PC-9 (cell line): Measurements from ENCODE around the gene NUP50.

ENCODE experiments used
- CTCF ChIP-seq: fragments of 200-600 bp; sonication (generic); conservative IDR thresholded peaks from 2 replicates; pipeline ENCODE4 v1.6.1; 2017; ENCODE audit warnings: mixed run types, antibody characterized with exemption, mild to moderate bottlenecking, moderate library complexity
- EZH2 ChIP-seq: fragments of 200-600 bp; sonication (generic); IDR thresholded peaks from 2 replicates; pipeline ENCODE4 v1.8.0; 2017; ENCODE audit warnings: antibody characterized with exemption, low read depth

DNA sequence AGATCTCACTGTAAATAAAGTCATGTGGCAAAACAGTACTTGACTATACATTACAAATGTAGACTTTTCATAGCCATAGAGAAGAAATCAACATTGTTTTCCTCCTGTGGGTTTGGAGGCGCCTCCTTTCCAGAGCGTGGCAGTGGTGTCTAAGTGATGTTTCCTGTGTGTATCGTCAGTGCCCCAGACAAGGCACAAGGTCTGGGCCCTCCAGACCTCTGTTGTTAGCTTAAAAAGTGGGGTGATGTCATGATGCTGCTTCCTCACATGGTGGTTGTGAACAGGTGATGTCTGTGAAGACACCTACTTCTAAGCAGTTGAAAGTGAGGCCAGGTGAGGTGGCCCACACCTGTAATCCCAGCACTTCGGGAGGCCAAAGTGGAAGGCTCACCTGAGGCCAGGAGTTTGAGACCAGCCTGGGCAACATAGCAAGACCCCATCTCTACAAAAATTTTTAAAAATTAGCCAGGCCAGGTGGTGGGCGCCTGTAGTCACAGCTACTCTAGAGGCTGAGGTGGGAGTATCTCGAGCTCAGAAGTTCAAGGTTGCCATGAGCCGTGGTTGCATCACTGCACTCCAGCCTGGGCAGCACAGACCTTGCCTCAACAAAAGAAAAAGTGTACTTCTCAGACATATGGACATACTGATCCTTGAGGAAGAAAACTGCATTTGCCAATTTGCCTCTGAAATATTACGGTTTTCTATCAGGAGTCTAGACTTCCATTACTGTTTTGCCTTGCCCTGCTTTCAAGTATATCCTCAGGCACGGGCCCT, 15.7 kb downstream of the NUP50 start:
- TF ChIP-seq CTCF (no peak), EZH2 (no peak)
